Hepatocyte (in vitro differentiated cells): ENCODE data around the gene MIX23.

Experiments
- EZH2 ChIP-seq: fragments of 200-600 bp; sonication (generic); IDR thresholded peaks from 2 replicates; pipeline ENCODE4 v1.6.1; 2016; ENCODE audit warnings: antibody characterized with exemption, mild to moderate bottlenecking, borderline replicate concordance
- TF ChIP-seq, protein P1 (sequence below): fragments of 200-600 bp; sonication (generic); IDR thresholded peaks from 2 replicates; pipeline ENCODE4 v1.5.1; 2016; ENCODE audit warnings: antibody characterized with exemption, mild to moderate bottlenecking; ENCODE audit not compliant: poor library complexity

DNA sequence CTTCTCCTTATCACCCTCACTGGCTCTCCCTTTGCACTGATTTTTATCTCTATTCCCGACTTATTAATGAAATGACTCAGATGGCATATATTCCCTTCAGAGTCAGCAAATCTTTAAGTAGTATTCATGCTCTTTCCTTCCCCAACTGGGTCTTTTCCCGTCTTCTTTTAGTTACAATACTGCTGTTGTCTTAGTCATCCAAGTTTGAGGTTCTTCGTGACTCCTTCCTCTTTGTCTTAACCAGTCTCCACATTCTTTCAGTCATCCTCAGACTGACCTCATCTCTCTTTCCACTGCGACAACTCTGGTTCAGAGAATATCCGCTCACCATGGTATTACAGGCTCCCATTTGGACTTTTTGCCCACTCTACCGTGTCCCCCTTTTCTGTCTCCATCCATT, 20.5 kb upstream of the MIX23 start:
- TF ChIP-seq, protein P1, sequence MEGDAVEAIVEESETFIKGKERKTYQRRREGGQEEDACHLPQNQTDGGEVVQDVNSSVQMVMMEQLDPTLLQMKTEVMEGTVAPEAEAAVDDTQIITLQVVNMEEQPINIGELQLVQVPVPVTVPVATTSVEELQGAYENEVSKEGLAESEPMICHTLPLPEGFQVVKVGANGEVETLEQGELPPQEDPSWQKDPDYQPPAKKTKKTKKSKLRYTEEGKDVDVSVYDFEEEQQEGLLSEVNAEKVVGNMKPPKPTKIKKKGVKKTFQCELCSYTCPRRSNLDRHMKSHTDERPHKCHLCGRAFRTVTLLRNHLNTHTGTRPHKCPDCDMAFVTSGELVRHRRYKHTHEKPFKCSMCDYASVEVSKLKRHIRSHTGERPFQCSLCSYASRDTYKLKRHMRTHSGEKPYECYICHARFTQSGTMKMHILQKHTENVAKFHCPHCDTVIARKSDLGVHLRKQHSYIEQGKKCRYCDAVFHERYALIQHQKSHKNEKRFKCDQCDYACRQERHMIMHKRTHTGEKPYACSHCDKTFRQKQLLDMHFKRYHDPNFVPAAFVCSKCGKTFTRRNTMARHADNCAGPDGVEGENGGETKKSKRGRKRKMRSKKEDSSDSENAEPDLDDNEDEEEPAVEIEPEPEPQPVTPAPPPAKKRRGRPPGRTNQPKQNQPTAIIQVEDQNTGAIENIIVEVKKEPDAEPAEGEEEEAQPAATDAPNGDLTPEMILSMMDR: no peak
- no peak for TF ChIP-seq EZH2
